DMS 273 treated with DMSO at 0.1 percent for 48 hours (cell line): ENCODE measurements around the gene SRRM2.

ENCODE experiments used
- DNase-seq: peaks from one replicate; lab custom pipeline; 2025; lab: John Stamatoyannopoulos, UW

SRRM2 gene

DNA sequence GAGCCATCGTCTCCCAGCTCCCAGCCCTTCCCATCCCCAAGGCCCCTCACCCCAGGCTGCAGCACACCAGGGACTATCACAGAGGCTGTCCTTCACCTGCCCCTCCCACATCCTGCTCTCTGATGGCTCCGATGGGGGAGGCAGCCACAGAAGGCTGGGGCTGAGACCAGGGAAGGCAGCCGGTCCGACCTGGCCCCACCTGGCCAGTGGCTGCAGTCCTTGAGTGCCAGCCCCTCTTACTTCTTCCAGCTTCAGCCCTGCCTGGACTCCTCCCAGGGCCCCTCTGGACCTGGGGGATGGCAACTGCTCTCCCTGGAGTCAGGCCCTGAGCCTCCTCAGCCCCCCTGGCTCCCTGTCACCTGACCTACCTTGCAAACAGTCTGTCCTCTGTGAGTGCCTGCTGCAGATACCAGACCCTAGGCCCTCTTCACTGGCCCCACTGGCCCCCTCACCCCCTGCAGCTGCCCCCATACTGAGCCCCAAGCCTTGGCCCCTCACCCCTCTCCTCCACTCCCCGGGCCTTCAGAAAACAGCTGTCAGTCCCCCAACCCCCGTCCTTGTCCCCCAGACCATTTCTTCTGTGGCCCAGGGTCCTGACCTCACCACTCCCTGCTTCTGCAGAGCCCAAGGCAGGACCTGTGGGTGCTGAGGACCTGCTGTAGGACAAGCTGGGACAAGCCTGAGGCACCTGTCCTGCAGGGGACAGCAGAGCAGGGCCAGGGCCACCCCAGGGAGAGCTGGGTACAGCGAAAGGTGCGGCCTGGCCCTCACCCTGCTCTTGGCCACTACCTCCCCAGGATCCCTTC is 12.6 kb upstream of the SRRM2 start:
- DNase-seq: no peak

DNA sequence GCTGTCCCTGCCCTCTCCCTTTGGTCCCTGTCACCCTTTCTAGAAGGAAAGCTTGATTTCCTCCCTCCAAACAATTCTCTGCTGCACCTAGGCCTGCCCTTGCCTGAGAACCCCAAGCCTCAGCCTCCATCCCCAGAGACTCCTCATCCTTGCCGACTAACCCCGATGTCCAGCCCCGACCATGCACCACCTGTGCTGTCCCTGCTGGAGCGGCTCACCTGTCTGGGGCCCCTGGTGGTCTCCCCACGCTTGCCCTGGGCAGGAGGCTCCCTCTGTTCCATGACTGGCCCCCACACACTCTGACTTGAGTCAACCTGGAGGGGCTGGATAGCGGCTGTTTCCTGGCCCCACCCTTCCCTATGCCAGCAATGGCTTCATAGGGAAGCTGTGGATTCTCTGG is 12.0 kb upstream of the SRRM2 start:
- DNase-seq: no peak

DNA sequence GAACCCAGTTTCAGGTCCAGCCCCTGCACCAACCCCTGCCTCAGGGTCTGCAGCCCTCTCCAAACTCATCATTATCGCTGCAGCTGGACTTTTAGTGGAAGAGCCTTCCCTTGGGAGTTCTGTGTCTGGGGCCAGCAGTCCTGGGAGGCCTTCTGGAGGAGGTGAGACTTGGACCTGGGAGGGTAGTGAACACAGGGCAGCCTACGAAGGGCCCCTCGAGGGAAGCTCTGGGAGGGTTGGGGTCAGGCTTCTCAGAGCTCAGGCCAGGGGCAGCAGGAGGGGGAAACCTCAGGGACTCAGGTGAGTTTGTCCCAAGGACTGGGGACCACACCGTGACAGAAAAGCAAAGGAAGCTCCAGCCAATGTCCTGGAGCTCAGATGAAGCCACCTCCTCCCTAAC is 11.3 kb upstream of the SRRM2 start:
- DNase-seq: no peak

DNA sequence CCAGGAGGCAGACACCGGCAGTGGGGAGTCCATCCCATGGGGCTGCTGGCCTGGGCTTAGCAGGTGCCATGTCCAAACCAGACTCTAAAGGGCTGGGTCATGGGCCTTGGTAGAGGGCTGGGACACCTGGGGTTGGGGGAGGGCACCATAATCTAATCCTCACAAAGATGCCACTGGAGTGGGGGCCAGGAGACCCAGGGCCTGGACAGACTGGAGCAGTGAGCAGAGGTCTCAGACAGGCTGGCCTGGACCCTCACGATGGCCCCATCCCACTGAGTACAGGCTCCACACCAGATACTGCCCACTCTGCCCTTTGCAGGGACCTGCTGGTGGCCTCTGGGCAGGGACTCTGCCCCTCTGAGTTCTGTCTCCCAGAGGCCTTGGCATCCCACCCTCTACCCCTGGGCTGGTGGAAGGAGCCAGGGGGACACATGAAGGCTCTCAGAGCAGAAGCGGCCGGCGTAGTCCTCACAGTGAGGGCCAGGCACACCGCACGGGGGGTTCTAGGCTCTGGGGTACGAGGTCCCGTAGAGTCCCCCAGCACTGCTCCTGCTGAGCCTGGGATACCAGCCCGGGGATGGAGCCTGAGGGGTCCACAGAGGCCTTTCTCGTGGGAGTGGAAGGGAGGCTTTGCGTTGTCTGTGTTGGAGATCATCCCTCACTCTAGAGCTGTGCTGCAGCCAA is 10.0 kb upstream of the SRRM2 start:
- DNase-seq: no peak

DNA sequence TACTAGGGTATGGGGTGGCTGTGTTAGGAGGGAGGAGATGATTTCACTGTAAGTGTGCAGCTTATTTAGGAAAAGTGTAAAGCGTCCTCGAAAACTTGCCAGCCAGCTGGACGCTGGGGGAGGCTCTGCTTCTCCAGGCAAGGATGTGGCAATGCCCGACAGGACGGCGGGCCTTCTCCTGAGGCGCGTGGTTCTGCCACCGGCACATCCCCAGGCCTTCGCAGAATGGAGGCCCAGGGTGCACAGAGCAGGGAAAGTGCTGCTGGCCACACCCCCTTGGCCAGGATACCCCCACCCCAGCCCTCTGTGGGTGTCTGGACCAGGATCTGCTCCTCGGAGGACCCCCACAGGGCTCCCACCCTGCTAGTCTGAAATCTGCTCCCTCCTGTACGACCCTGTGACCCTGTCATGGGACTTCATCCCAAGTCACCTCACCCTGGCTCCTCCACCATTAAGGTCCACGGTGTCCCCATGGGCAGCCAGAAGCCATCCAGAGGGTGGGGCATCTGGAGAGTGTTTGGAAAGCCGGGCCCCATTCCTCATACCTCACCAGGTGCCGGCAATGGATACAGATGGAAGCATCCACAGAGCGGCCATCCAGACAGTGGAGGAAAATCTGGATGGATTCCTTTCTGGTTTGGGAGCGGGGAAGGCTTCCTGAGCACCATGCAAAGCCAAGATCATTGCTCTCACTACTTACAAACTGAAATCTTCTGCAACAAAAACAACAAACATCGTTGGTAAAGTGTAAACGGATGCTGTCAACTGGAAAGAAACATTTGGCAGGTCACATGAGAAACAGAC is 9.2 kb upstream of the SRRM2 start:
- DNase-seq: no peak

DNA sequence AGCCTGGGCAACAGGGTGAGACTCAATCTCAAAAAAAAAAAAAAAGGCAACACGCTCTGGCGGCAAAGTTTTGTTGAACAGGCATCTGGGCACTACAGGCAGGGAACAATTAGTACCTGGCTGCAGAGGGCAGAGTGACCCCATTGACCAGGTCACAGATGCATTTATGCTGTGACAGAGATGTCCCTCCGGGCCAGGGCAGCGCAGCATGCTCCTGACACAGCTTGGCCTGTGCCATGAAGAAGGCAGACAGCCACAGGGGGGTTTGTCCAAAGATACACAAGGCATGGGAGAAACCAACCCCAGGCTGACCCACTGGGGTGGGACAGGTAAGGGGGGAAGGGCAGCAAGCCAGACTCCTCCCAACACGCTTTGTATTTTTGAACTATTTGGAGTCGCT is 7.7 kb upstream of the SRRM2 start:
- no peak for DNase-seq

DNA sequence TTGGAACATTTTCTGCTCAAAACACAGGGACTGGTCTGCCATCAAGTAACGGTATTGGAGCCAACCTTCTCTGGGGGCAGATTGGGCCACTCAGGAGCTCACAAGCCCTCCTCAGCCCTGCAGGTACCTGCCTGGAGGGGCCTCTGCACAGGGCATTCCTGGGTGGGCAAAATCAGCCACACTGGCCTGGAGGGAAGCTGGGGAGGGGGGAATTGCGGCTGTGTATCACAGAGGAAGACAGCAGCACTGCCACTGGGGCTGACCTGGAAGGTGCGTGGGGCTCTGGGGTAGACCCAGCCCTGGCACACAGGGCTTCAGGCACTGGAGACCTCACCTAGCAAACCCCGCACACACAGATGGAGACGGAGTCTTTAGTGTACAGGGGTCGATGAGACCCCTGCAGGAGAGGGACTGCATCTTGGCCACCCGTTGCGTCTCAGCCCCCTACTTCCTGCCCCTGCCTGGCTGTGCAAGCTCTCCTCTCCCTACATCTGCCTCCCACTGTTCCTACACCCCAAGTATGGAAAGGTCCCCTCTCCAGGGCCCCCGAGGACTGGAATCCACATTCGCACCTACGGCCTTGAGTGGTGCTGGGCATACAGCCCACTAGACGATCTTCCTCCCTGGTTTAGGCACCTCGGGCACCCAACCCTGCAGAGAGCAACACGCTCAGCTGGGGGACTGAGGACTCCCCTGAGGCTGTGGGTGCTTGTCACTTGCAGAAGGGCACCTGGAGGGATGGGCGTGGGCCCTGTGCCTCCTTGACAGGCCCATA is 7.1 kb upstream of the SRRM2 start:
- DNase-seq: no peak

DNA sequence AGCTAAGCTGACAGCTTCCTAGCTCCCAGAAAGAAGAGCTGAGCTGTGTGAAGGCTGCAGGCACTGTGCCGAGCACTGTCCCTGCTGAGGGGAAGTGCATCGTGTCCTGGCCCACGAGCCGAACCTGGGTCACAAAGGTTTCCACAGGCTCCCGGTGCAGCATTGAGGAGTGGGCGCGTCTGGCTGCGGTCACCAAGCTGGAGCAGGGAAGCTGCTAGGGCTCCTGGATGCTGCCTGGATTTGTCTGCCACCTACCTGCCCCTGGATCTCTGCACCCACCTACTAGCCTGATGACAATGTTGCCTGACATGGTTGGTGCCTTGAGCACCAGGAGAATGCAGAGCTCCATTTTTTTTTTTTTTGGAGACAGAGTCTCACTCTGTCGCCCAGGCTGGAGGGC is 6.5 kb upstream of the SRRM2 start:
- no peak for DNase-seq

DNA sequence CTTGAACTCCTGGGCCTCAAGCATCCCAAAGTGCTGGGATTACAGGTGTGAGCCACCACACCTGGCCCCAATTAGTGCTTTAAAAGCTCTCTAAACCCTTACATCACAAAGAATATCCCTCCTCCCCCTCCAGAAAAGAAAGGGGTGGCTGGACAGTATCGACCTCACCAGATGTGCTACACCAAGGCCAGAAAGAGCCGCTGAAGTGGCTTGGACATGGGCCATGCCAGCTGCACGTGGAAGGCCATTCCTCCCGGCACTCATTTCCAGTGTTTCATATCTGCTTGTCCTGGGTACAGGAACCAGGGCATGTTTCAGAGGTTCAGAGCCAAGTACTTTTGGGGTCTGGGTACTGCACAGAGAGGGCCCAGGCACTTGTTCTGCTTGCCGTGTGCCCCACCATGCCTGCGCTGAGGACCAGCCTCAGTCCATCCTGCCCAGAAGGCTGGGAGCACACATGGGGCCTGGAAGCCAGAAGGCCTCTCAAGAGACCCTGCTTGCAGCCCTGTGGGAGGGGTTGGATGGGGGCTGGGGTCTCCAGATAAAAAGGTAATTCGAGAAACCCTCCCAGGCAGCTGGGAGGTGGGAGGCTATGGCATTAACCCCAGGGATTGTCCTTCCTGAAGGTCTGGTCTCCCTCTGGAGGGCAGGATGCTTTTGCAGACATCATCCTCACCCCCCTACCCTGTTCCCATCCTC is 3.5 kb upstream of the SRRM2 start:
- no peak for DNase-seq

DNA sequence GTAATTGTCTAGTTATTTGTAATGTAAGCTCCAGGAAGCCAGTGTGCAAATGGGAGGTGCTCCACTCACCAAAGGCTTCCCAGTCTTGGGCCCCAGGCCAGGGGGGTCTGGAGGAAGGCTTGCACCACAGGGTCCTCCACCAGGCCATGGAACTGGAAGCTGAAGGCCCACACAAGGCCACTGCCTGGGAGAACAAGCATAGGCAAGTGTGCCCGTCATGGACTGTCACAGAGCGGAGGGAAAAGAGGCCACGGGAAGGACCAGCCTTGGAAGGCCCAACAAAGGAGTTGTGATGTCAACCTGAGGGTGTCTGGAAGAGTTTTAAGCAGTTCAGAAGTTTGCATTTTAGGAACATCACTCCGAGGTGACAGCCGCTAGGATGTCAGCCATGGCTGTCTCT is 3.0 kb upstream of the SRRM2 start:
- no peak for DNase-seq

DNA sequence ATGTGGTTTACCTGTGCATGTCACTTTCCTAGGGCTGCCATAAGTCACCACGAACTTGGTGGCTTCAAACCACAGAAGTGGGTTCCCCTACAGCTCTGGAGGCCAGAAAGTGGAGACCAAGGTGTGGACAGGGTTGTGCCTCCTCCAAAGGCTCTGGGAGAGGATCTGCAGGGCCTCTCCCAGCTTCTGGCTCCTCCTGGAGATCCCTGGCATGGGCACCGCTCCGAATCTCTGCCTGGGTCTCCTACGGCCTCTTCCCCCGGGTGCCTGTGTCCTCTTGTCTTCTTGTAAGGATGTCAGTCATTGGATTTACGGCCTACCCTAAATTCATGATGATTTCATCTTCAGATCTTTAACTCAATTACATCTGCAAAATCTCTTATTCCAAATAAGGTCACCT is 2.5 kb upstream of the SRRM2 start:
- no peak for DNase-seq

DNA sequence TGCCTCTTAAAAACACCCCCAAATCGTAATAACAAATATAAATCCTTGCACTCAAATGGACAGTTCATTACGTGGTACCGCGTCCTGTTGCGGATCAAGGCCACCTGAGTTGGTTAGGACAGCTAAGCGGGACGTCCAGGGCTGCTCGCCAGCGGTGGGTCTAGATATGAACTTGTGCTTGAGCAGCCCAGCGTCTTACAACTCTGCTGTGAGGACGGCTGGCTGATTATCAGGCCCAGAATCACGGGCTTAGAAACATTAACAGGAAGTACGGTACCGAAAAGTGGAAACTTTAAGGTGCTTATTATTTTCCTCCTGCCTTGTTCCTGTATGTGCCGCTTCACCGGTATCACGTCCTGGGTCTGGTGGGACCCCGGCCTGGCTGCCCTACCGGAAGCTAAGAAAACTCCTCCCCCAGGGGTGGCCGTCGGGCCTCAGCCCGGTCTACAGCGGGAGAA is 832 bp upstream of the SRRM2 start:
- DNase-seq: no peak

DNA sequence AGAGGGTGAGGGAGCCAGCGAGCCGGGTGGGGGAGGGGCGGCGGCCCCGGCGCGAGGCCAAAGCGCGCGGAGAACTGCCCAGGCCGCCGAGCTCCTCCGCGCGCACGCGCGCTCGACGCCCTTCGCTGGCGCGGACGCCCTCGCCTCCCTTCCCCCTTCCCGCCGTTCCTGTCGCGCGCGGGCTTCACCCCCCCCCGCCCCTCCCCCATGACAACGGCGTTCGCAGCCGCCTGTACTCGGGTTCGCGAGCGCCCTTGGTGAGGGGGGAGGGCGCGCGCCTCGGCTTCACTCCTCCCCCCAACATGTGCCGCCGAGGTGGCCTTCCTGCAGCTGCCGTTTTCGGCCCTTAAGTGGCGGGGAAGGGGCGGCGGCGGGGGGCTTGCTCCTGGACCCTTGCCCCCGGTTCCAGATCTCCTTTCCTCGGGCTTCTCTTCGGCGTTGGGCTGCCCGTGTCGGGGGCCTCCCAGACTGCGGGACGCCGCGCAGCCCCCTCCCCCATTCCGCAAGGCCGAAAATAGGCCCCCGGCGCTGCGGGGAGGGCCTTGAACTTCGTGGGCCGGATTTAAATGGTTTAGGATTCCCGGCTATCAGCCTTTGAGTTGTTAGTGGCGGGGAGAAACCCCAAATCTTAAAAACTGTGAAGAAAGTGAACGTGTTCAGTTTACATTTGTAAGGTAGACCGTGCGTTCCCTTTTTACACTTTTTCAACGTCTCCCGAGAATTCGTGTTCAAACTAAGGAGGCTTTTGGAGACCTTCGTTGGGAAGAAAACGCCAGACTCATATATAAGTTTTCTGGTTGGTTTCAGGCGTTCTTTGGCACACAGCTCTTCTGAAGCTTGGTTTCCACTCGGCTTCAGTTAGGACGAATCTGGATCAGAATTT is 653 bp downstream of the SRRM2 start:
- peak; percentile 33 for DNase-seq

DNA sequence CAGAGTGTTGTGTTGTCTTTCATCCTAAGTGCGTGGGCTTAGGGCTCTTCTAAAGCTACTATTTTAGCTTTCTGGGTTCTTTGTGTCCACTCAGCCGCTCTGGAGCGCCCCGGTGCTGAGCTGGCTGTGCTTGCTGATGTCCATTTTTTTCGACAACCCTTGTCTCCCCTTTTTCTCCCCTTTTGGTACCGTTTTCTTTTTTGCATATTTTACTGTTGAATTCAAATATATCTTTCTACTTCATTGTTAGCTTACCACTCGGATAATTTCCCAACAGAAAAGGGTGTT is 1.2 kb downstream of the SRRM2 start:
- no peak for DNase-seq

DNA sequence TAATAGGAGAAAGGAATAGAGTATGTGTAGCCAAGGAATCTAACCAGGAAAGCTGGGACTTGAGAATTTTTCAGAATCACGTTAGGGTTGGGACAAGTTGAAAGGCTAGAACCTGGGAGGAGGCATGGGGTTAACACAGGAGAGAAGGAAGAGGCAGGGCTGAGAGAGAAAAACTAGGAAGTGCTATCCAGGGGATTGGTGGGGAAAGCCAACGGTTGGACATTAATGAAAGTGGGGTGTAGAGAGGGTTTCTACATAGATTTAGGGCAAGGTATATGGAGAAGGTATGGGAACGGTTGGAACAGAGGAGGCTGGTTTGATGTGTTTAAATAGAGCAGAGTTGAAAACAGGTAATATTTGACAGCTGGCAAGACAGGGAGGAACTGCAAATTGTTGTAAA is 2.7 kb downstream of the SRRM2 start:
- DNase-seq: no peak

DNA sequence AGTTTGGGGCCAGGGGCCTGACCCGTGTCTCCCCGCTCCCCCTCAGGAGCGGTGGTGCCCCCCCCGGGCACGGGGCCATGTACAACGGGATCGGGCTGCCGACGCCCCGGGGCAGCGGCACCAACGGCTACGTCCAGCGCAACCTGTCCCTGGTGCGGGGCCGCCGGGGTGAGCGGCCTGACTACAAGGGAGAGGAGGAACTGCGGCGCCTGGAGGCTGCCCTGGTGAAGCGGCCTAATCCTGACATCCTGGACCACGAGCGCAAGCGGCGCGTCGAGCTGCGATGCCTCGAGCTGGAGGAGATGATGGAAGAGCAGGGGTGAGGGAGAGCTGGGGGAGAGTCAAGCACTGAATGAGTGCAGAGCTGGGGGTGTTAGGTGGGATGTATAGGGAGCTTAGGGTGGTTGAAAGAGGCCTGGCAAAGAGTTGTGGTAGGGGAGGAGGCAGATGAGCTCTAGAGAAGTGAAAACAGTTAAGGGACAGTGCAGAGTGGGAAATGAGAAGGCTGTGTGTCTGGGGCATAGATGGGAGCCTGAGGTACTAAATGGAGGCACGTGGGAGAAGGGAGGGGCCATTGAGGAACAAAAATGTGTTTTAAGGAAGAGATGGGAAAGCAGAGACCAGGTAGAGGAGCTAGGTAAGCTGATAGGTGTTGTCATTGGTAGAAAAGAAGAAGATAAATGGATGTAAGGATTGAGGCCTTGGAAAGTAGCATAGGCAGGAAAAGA is 4.0 kb downstream of the SRRM2 start:
- no peak for DNase-seq

DNA sequence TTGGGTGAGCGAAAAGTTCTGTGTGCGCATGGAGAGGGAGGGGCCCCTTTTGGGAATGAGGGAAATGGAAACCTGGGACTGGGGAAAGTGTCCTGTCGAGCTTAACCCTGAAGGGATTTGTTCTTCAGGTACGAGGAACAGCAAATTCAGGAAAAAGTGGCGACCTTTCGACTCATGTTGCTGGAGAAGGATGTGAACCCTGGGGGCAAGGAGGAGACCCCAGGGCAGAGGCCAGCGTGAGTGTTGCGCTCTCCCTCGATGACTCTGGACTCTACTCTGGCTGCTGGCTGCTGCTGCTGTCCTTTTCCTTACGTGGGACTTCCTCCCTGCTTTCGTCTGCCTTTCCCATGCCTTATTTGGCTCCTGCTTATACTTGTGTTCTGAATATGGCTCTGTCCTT is 4.9 kb downstream of the SRRM2 start:
- DNase-seq: no peak

DNA sequence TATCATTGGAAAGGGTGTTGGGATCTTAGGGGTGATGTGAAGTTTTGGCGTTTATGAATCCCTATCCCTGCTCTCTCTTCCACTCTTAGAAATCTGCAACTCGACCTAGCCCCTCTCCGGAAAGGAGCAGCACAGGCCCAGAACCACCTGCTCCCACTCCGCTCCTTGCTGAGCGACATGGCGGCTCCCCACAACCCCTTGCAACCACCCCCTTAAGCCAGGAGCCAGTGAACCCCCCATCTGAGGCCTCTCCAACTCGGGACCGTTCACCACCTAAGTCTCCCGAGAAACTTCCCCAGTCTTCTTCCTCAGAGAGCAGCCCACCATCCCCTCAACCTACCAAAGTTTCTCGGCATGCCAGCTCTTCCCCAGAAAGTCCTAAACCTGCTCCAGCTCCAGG is 9.0 kb downstream of the SRRM2 start:
- no peak for DNase-seq

DNA sequence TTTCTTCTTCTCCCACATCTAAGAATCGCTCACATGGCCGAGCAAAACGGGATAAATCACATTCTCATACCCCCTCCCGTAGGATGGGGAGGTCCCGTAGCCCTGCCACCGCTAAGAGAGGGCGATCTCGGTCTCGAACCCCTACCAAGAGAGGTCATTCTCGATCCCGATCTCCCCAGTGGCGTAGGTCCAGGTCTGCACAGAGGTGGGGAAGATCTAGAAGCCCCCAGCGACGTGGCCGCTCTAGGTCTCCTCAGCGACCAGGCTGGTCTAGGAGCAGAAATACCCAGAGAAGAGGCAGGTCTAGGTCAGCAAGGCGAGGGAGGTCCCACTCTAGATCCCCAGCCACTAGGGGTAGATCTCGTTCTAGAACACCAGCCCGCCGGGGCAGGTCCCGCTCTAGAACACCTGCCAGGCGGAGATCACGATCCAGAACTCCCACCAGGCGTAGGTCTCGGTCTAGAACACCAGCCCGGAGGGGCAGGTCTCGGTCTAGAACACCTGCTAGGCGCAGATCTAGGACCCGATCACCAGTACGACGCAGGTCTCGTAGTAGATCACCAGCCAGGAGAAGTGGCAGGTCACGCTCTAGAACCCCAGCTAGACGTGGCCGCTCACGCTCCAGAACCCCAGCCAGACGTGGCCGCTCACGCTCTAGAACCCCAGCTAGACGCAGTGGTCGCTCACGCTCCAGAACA is 9.6 kb downstream of the SRRM2 start:
- DNase-seq: no peak
